NCI-H2029 treated with DMSO at 0.1 percent for 48 hours (cell line): ENCODE measurements around the gene ANO1.
"Not testable (repeated sequence)": the region's sequence is repeated elsewhere in the genome, so short reads cannot be mapped to it uniquely, and the experiment has no call there.

Source experiments
- DNase-seq: peaks from one replicate; lab custom pipeline; 2025; lab: John Stamatoyannopoulos, UW

The ANO1 gene

GRCh38 chr11:70191495-70192140 lies 113.5 kb downstream of the ANO1 start:
- no peak for DNase-seq

GRCh38 chr11:70192666-70193410 lies 114.7 kb downstream of the ANO1 start:
- DNase-seq: no peak

GRCh38 chr11:70193411-70194292 lies 115.5 kb downstream of the ANO1 start:
- no peak for DNase-seq

DNA sequence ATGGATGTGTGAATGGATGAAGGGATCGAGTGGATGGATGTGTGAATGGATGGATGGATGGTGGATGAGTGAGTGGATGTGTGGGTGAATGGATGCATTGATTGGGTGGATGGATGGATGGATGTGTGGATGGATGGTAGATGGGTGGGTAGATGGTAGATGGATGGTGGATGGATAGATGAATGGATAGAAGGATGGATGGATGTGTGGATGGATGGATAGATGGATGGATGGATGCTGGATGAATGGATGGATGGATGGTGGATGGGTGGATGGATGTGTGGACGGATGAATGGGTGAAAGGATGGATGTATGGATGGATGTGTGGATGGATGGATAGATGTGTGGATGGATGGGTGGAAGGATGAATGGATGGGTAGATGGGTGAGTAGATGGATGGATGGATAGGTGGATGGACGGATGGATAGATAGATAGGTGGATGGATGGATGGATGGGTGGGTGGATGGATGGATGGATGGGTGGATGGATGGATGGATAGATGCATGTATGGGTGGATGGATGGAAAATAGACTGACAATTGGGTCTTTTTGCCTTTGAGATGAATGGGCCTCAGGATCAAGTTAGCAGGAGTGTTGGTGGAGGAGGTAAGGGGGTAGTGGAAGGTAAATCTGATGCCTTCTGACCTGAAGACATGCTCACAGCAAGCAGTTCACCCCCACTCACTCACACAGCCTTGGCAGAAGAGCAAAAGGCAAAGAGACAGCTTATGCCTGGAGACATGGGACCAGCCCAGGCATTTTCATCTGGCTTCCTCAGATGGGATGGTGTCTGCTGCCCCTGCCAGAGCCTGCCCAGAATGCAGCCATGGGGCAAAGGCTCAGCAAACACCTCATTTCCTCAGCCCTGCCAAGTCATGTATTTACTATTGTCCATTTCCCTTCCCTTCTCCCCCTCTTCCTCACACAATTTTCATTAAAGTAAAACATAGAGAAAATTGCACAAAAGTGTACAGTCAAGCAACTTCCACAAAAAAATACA lies 117.0 kb downstream of the ANO1 start:
- no peak for DNase-seq

- DNase-seq: no peak
Observed at GRCh38 chr11:70200212-70200844, 122.2 kb downstream of the ANO1 start.

DNA sequence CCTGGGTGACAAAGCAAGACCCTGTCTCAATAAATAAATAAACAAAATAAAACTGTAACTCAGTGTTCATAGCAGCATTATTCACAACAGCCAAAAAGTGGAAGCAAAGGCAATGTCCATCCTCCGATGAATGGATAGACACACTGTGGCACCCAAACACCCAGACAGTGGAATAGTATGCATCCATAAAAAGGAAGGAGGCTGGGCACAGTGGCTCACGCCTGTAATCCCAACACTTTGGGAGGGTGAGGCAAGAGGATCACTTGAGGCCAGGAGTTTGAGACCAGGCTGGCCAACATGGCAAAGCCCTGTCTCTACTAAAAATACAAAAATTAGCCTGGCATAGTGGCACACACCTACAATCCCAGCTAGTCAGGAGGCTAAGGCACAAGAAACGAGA lies 122.9 kb downstream of the ANO1 start:
- DNase-seq: not testable (repeated sequence)

- no peak for DNase-seq
Observed at GRCh38 chr11:70201882-70202861, 124.1 kb downstream of the ANO1 start.

GRCh38 chr11:70202920-70203750 lies 125.0 kb downstream of the ANO1 start, which contains the start of gene FADD:
Gene FADD (plus strand): TSS chr11:70203296. CDS start chr11:70203460, 164 bp downstream.
- peak; percentile 90 for DNase-seq

DNA sequence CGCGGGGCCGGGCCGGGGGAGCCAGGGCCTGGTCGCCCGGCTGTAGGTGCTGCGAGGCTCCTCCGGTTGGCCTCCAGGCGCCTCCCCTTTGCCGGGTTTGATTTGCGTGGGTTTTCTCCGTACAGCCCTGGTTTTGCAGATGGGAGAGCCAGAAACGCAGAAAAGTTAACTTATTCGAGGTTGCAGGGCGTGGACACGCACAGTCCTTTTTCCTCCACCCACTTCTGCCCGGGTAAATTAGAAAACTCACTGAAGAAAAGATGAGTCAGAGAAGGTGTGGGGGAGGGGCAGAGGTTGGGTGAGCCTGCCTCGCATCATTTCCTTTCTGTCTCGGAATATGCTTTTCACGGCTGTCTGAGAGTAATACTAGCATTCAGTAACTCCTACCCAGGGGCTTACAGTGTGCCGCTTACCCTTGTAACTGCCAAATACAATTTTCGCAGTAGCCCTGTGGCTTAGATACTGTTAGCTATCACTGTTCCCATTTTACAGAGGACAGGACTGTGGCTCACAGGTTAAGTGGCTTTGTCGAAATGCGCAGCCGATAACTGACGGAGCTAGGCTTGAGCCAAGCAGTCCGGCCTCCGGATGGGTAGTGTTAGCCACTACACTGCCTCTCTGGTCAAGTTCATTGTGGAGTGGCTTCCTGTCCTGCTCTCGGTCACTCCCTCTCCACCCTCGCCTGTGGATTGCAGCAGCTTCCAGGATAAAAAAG lies 125.8 kb downstream of the ANO1 start:
- peak; percentile 2 for DNase-seq

DNA sequence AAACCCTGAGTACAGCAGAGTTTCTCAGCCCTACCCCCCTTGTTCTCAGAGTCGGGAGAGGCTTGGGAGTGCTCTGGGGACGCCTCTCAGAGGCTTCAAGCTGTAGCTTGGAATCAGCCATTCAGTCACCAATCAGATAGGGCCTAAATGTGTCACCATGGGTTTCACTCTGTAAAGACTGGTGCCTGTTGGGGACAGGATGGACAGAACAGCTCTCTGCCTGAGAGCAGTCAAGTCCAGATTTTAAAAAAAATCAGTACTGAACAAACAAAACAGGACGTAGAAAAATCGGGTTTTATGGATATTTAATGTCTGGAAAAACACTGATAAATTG lies 126.3 kb downstream of the ANO1 start:
- DNase-seq: no peak

- no peak for DNase-seq
Observed at GRCh38 chr11:70205049-70205725, 127.1 kb downstream of the ANO1 start.

- DNase-seq: no peak
Observed at GRCh38 chr11:70205766-70206165, 127.6 kb downstream of the ANO1 start.

DNA sequence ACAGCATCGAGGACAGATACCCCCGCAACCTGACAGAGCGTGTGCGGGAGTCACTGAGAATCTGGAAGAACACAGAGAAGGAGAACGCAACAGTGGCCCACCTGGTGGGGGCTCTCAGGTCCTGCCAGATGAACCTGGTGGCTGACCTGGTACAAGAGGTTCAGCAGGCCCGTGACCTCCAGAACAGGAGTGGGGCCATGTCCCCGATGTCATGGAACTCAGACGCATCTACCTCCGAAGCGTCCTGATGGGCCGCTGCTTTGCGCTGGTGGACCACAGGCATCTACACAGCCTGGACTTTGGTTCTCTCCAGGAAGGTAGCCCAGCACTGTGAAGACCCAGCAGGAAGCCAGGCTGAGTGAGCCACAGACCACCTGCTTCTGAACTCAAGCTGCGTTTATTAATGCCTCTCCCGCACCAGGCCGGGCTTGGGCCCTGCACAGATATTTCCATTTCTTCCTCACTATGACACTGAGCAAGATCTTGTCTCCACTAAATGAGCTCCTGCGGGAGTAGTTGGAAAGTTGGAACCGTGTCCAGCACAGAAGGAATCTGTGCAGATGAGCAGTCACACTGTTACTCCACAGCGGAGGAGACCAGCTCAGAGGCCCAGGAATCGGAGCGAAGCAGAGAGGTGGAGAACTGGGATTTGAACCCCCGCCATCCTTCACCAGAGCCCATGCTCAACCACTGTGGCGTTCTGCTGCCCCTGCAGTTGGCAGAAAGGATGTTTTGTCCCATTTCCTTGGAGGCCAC lies 128.3 kb downstream of the ANO1 start:
- DNase-seq: no peak

GRCh38 chr11:70206982-70207376 lies 128.9 kb downstream of the ANO1 start:
- DNase-seq: no peak

DNA sequence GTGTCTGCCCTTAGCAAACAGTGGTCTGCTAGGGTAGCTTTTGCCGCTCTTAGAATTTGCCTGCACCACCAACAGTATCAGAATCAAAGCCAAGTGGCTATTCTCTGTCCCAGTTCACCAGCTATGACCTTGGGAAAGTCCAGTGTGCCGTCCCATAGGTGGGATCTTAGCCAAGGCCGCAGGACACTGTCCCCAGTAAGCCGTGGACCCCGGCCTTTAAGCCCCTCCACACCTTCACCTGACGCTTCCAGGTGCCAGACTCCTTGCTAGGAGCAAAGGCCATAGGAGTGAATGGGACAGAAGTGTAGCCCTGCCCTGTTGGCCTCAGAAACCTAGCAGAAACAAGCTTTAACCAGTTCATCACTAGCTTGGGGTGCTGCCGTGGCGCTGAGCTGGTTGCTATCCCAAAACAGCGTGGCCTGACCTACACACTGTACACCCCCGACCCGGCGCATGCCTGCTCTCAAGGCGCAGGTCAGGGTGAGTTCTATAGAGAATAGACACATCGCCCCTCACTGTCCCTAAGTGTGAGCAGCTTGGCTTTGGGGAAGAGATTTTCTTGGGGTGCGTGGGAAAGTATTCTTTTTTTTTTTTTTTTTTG lies 129.5 kb downstream of the ANO1 start:
- no peak for DNase-seq

DNA sequence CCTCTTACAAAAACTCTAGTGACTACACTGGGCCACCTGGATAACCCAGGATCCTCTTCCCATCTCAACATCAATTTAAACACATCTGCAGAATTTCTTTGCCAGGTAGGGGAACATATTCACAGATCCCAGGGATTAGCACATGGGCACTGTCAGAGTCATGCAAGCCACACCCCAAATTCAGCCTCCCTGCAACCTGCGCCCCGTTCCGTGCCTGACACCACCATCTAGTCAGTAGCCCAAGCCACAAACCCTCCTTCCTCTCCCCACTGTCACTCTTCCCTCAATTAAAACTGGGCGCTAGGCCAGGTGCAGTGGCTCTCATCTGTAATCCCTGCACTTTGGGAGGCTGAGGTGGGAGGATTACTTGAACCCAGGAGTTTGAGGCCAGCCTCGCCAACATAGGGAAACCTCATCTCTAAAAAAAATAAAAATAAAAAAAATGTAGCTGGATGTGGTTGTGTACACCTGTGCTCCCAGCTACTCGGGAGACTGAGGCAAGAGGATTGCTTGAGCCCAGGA lies 131.3 kb downstream of the ANO1 start:
- no peak for DNase-seq
